Lower lobe of right lung (tissue), 2 donors: Measurements from ENCODE around the gene MTREX. TPM values are rescaled to one million over a fixed set of nuclear protein-coding genes. Genes with fewer than 3 reads are reported as not detected.

Experiments
- ATAC-seq, 2 donors: fragments of 200-7000 bp; cut with Tn5 transposase; one replicate each; pipeline ENCODE4 v1.9.1; 2020 to 2022; ENCODE audit warnings: mild to moderate bottlenecking in 2 of 2, moderate library complexity in 2 of 2
- DNase-seq: peaks from one replicate; pipeline ENCODE4 v3.0.0-alpha.2; 2020
- H3K27ac ChIP-seq: fragments of 200-600 bp; one replicate; pipeline ENCODE4 v1.8.0; 2022
- H3K27me3 ChIP-seq: fragments of 200-600 bp; one replicate; pipeline ENCODE4 v1.8.0; 2022; ENCODE audit warnings: low read depth
- H3K36me3 ChIP-seq: fragments of 200-600 bp; one replicate; pipeline ENCODE4 v1.8.0; 2022; ENCODE audit warnings: mild to moderate bottlenecking
- H3K4me1 ChIP-seq: fragments of 200-600 bp; one replicate; pipeline ENCODE4 v1.8.0; 2022
- H3K4me3 ChIP-seq: fragments of 200-600 bp; one replicate; pipeline ENCODE4 v1.8.0; 2022; ENCODE audit warnings: mild to moderate bottlenecking
- H3K9me3 ChIP-seq: fragments of 200-600 bp; one replicate; pipeline ENCODE4 v1.8.0; 2022
- intact Hi-C: fragments of 100-400 bp; cut with DNase I; formaldehyde crosslinking; loops from one replicate; pipeline ENCODE4 v1.11.0; 2022
- total RNA-seq: library from RNA; stranded (reverse); fragmentation: NEBNext Ultra II Directional; extraction: Animal tissue kit (Norgen Biotek cat#: 25700); gene quantifications from one replicate; pipeline ENCODE4 v1.2.1, GENCODE V29; 2021
- TF ChIP-seq, protein P1 (sequence below): fragments of 200-600 bp; IDR thresholded peaks from one replicate; pipeline ENCODE4 v1.8.0; 2022; ENCODE audit warnings: antibody characterized with exemption, mild to moderate bottlenecking
- donor health status: DM: no; HTN: yes; CAD: no; lungs with severe emphysema.

MTREX gene
- total RNA-seq, 1 donor from 2014 or later: 57.0 TPM

DNA sequence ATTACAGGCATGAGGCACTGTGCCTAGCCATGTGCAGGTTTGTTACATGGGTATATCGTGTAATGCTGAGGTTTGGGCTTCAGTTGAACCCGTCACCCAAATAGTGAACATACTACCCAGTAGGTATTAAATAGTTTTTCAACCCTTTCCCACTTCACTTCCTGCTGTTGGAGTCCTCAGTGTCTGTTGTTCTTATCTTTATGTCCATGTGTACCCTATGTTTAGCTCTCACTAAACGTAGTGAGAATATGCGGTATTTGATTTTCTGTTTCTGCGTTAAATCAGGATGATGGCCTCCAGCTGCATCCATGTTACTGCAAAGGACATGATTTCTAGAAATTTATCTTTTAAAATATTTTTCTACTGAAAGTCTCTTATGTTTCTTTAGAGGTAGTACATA is 17.8 kb downstream of the MTREX start:
- no peaks in the 10 kb centered on the region for H3K27me3 ChIP-seq
- H3K9me3 ChIP-seq: no peaks in the 10 kb centered on the region
- TF ChIP-seq, protein P1, sequence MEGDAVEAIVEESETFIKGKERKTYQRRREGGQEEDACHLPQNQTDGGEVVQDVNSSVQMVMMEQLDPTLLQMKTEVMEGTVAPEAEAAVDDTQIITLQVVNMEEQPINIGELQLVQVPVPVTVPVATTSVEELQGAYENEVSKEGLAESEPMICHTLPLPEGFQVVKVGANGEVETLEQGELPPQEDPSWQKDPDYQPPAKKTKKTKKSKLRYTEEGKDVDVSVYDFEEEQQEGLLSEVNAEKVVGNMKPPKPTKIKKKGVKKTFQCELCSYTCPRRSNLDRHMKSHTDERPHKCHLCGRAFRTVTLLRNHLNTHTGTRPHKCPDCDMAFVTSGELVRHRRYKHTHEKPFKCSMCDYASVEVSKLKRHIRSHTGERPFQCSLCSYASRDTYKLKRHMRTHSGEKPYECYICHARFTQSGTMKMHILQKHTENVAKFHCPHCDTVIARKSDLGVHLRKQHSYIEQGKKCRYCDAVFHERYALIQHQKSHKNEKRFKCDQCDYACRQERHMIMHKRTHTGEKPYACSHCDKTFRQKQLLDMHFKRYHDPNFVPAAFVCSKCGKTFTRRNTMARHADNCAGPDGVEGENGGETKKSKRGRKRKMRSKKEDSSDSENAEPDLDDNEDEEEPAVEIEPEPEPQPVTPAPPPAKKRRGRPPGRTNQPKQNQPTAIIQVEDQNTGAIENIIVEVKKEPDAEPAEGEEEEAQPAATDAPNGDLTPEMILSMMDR: no peak
- no peak overlapping the region for H3K4me3 ChIP-seq
- H3K4me1 ChIP-seq: peaks cover 4% of the 10 kb centered on the region
- no peak for DNase-seq
- peaks cover 58% of the 10 kb centered on the region for H3K36me3 ChIP-seq
- no peak overlapping the region for H3K27ac ChIP-seq
- intact Hi-C loops: no loop called here
- ATAC-seq: no peak

GRCh38 chr5:55327281-55327680 is 19.5 kb downstream of the MTREX start:
- TF ChIP-seq, protein P1: no peak
- Histone ChIP-seq H3K27ac (no peak overlapping the region), H3K4me3 (no peak overlapping the region), H3K27me3 (no peaks in the 10 kb centered on the region), H3K36me3 (peaks cover 74% of the 10 kb centered on the region), H3K4me1 (peaks cover 4% of the 10 kb centered on the region), H3K9me3 (no peaks in the 10 kb centered on the region)
- intact Hi-C loops: no loop called here
- DNase-seq (no peak), ATAC-seq (no peak)

DNA sequence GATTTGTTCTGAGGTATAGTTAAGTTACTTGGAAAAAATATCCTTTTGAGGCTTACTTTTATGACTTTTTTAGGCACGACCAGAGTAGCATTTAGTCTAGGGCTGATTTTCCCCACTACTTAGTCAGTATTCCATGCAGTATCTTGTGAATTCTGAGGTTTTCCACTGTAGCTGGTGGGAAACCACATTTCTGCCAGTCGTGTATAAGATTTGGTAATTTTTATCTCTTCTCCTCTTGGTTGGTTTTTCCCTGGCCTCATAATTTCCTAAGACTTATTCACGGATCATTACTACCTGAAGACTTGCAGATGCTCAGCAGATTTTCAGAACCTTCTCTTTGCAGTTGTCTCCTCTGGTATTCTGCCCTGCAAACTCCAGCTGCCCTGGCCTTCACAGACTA is 23.5 kb downstream of the MTREX start:
- no peaks in the 10 kb centered on the region for H3K27me3 ChIP-seq
- intact Hi-C loops: no loop called here
- TF ChIP-seq, protein P1: no peak
- no peak for DNase-seq
- ATAC-seq: no peak
- no peak overlapping the region for H3K4me3 ChIP-seq
- no peaks in the 10 kb centered on the region for H3K9me3 ChIP-seq
- H3K4me1 ChIP-seq: peaks cover 4% of the 10 kb centered on the region
- H3K36me3 ChIP-seq: peaks cover 62% of the 10 kb centered on the region
- no peak overlapping the region for H3K27ac ChIP-seq

DNA sequence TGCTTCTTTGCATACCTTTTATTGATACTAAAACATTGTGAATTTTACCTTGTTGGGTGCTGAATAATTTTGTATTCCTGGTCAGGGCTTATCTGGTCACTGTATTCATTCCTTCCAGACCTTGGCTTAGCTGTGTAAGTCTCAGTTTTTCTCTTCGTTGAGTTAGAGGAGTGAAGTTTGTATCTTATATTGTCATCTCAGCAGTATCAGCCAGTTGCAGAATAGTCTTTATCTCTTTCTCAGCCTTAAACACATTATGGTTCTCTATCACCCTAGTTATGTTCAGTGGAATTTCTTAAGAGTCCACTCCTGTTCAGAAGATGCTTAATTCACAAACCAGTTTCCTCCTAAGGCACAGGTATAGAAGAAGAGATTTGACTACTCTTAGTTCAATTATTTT is 25.2 kb downstream of the MTREX start:
- Histone ChIP-seq H3K4me3 (no peak overlapping the region), H3K36me3 (peaks cover 49% of the 10 kb centered on the region), H3K9me3 (no peaks in the 10 kb centered on the region), H3K27ac (no peak overlapping the region), H3K4me1 (no peaks in the 10 kb centered on the region), H3K27me3 (no peaks in the 10 kb centered on the region)
- DNase-seq (no peak), ATAC-seq (no peak)
- intact Hi-C loops: no loop called here
- TF ChIP-seq, protein P1: no peak

- TF ChIP-seq, protein P1: no peak
- H3K4me1 ChIP-seq: no peaks in the 10 kb centered on the region
- H3K9me3 ChIP-seq: no peaks in the 10 kb centered on the region
- no peak overlapping the region for H3K27ac ChIP-seq
- ATAC-seq (no peak), DNase-seq (no peak)
- no peaks in the 10 kb centered on the region for H3K27me3 ChIP-seq
- intact Hi-C loops: no loop called here
- peaks cover 41% of the 10 kb centered on the region for H3K36me3 ChIP-seq
- no peak overlapping the region for H3K4me3 ChIP-seq
These were observed 26.0 kb downstream of the MTREX start for GRCh38 chr5:55333811-55334210.

- H3K36me3 ChIP-seq: peaks cover 43% of the 10 kb centered on the region
- no peaks in the 10 kb centered on the region for H3K4me1 ChIP-seq
- no peaks in the 10 kb centered on the region for H3K27me3 ChIP-seq
- H3K9me3 ChIP-seq: no peaks in the 10 kb centered on the region
- H3K27ac ChIP-seq: no peak overlapping the region
- ATAC-seq: no peak
- DNase-seq: no peak
- TF ChIP-seq, protein P1: no peak
- intact Hi-C loops: no loop called here
- no peak overlapping the region for H3K4me3 ChIP-seq
These were observed 30.4 kb downstream of the MTREX start for GRCh38 chr5:55338092-55338613.
